HG03520 (cell line): ENCODE data around the gene WIPF2.

Source experiments
- ATAC-seq: cut with Tn5 transposase; IDR thresholded peaks from one replicate; pipeline ENCODE4 v1.9.1; 2021; ENCODE audit warnings: mild to moderate bottlenecking, moderate library complexity; ENCODE audit not compliant: unreplicated experiment

The WIPF2 gene

DNA sequence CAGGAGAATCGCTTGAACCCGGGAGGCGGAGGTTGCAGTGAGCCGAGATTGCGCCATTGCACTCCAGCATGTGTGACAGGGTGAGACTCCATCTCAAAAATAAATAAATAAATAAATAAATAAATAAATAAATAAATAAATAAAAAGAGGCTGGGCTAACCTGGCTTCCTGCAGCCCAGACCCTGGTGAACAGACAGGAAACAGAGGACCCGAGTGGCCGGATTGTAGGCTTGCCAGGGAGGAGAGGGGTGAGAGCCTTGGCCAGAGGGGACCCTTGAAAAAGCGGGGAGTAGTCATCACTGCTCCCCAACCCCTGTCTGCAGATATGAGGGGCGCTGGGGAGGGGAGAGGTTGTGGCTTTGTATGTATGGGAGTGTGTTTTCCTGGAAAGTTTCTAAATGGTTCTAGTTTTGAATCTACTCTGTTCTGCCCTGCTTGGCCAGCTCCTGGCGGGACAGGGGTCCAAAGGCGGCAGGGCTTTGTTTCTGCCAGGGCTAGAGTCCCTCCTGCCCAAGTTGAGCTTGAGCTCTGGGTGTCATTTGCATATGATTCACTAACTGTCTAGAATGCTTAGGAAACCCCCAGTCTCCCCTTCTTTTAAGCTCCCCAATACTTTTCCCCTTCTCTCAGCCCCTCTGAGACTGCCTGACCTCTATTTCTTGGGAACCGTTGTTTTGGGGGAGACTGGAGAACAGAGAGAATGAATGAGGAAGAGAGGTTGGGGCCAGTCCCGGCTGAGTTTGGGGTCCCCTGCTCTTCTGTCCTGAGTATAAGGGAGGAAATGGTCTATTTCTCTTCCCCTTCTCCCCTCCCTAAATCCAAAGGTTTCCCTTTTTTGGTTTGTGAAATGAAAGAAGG is 106.3 kb downstream of the WIPF2 start:
- ATAC-seq, result no peak

DNA sequence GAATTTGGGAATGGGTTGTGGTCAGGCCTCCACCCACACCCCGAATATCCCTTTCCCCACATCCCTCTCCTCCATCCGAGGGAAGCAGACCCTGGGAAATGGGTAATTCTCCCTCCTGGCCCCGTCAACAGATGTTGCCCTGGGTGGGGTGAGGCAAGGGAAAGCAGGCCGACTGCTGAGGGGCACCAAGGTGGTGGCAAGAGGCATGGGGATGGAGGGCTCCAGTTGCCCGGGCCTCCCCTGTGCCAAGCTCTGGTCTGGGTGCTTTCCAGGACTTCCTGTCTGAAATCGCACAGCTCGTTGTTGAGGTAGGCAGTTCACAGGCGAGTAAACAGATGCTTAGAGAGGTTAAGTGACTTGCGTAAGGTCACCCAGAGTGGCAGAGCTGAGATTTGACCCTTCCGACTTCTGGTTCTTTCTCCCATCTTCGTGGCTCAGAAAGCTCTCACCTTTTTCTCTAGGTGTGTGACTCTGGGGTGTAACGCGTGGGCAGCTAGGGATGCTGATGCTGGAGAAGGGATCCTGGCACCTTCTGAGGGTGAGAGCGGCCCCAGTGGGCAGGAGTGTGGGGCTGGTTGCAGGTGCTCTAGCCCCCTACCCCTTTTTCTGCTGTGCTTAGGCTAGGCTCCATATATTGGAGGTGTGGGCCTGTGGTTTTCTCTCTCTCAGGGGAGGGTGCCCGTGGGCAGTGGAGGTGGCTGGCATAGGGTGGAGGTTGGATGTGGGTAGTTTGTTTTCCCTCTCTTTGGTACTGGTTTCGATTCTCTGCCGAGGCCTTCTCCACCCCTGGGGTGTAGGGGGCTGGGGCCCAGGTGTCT is 107.1 kb downstream of the WIPF2 start:
- ATAC-seq, result no peak

DNA sequence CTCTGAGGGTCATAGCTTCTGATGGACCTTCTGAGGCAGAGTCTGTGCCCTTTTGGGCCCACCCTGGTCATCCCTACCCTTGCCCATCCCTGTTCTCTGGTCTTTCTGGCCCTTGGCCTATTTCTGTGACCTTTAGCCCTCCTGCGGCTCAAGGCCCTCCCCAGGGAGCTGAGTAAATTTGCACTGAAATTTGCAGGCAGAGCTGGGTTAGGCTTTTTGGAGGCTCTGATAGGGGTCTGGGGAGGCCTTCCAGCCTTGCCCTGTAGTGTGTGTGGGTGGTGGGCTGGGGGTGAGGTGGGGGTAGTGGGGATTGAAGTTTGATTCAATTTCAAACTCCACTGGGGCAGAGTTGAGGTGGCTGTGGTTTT is 107.7 kb downstream of the WIPF2 start:
- no peak for ATAC-seq

DNA sequence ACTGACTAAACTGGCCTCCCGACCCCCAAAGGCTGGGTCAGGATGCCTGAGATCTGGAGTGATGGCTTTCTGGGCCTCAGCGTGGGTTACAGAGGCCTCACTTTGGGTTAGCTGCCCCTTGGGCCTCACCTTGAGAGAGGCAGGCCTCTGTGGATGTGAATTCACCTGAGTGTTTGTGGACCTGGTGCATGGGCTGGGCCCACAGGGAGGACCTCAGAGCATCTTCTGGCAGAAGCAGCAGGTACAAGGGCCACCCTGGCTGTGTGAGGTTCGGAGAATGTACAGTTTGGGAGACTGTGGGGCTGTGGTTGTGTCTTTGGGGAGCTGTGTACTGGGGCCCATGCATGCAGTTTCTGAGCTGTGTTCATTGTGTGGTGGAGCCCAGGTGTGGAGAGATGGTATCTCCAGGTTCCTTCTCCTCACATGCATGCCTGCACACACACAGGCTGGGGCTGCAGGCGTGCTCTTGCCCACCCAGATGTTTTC is 108.2 kb downstream of the WIPF2 start:
- no peak for ATAC-seq

DNA sequence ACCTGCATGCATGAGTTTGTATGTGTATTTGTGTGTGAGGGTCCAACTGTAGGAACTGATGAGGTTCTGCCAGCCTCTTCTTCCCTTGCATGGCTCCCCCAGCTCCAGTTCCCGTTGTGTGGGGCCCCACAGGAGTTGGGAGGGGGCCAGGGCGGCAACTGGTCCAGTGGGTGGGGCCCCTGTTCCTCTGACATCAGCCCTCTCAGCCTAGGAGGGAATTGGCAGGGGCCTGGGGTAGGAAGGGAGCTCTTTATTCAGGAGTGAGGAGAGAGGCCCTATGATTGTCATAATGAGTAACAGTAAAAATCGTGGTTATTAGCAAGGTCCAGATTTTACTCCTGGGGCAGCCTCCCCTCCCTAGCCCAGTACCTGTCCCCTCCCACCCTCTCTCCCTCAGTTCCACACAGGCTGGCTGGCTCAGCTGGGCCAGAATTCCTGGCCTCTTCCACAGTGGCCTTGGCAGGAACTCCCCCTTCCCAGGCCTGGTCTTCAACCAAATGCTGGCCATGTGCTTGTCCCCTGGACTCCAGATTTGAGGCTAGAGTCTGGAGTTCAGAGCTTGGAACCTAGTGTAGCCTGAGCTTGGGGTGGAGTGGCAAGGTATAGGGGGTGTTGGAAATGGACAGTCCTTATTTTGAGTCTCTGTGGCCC is 108.8 kb downstream of the WIPF2 start:
- no peak for ATAC-seq

DNA sequence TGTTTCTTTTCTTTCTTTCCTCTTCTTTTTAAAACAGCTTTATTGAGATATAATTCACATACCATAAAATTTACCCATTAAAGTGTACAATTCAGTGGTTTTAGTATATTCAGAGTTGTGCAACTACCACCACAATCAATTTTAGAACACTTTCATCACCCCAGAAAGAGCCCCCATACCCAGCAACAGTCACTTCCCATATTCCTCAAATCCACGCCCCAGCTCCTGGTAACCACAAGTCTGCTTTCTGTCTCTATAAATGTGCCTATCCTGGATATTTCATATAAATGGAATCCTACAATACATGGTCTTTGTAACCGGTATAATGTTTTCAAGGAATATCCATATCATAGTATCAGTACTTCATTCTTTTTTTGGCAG is 109.3 kb downstream of the WIPF2 start:
- ATAC-seq, result no peak

DNA sequence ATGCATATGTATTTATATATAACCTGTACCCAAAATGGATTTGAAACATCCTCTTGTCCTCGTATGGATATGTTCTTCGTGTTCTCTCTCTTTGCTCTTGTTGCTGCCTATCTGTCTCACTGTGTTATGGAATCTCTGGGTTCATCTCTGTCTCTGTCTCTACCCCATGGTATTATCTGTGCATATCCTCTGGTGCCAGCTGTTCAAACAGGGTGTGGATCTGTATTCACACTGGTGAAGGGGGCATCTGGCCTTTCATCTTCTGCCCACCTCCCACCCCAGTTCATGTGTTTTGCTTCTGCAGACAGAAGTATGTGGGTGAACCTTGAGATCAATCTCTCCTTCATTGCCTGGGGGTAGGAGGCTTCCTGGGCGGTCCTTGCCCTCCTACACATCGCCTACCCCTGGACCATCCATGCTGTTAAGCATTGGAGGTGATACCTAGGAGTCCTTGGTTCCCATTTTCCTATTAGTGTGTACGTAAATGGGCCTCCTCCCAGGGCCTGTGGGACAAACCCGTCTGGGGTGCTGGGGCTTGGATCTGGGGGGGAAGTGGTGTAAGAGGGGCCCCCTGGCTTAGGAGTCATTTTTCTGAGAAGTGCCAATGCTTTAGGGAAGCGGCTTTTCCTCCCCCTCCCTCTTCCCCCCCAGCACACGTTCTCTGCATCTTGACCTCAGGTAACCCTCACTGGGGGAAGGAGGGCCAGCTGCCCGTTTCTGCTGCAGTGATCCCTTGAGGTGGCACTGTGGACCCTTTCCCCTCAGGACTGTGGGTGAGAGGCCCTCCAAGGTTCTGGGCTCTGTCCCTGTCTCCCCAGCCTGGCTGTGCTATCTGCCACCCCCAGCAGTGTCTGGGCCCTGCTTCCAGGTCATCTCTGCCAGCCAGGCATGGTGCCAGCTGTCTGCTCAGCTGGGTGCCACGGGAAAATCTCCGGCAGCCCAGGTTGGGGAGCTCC is 111.0 kb downstream of the WIPF2 start:
- ATAC-seq, result no peak

DNA sequence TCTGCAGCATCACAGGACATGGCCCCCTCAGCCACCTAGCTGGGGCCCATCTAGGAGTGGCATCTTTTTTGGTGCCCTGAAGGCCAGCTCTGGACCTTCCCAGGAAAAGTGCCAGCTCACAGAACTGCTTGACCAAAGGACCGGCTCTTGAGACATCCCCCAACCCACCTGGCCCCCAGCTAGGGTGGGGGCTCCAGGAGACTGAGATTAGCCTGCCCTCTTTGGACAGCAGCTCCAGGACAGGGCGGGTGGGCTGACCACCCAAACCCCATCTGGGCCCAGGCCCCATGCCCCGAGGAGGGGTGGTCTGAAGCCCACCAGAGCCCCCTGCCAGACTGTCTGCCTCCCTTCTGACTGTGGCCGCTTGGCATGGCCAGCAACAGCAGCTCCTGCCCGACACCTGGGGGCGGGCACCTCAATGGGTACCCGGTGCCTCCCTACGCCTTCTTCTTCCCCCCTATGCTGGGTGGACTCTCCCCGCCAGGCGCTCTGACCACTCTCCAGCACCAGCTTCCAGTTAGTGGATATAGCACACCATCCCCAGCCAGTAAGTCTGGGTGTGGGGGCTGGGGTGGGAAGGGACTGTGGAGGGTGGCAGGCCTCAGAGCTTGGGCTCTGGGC is 111.9 kb downstream of the WIPF2 start:
- ATAC-seq, result no peak

DNA sequence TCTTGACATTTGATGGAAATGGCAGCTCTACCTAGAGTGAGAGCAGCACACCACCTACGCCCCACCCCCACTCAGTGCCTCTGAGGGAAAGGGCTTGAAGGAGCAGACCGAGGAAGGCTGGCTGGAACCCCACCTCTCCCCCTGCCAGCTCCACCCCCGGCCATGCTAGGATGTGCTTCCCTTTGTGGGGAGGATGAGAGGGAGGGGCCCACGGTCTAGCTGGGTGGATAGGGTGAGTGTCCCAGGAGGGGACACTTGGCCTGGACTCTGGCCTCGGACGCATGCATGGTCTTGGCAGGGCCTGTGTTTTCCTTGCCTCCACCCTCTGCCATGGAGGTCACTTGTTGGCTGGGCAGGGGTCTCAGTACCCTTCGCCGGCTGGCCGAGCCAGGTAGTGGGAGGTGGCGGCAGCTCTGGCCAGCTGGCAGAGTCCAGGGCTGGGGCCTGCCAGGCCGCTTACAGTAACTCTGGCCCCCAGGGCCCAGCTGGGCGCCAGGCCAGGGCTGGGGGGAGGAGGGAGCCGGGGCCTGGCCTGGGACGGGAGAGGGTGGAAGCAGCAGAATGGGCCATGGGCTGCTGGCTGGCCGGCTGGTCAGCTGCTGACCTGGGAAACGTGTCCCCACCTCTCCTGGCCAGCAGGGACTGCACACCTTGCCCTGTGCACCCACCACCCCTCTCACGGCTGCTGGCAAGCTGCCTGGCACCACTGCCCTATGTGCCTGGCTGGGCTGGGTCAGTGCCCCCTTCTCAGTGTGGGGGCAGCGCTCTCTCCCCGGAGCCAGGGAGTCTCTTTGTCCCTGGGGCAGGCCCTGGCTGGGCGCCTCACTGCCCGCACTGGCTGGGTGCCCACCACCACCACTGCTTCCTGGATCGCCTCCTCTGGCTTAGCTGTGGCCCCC is 112.9 kb downstream of the WIPF2 start:
- ATAC-seq, result no peak
